ENCODE results near the gene GSTM2. TPM values are rescaled to one million over a fixed set of nuclear protein-coding genes. Genes with fewer than 3 reads are reported as not detected.

GSTM2 gene
- total RNA-seq, 1 experiment from 2014 or later, result 47.3 TPM

GRCh38 chr1:109721042-109721441, 53.2 kb downstream of the GSTM2 start:
- no TSS peak for BruUV-seq (replicated peaks)
- no peak for DNase-seq (ENCODE audit: low spot score)
- POLR2A ChIA-PET (ENCODE audit: low non-redundant PET), result no interaction called here
- intact Hi-C loops (cut with micrococcal nuclease; ENCODE audit: unreplicated experiment), result no loop called here
- Histone ChIP-seq H3K27me3 (replicated peaks; ENCODE audit: insufficient read depth, low read depth, low read length, poor library complexity) (no peaks in the 10 kb centered on the region), H3K4me3 (ENCODE audit: low read depth, low read length, poor library complexity, severe bottlenecking) (no peak overlapping the region), H3K36me3 (ENCODE audit: insufficient read depth, low read length, poor library complexity, severe bottlenecking) (no peaks in the 10 kb centered on the region), H3K9me3 (ENCODE audit: low read depth, low read length, poor library complexity, severe bottlenecking) (no peaks in the 10 kb centered on the region), H3K27ac (ENCODE audit: low read depth, low read length, poor library complexity, severe bottlenecking) (no peak overlapping the region), H3K4me1 (ENCODE audit: insufficient read depth, low read length, poor library complexity, severe bottlenecking) (peaks cover 8% of the 10 kb centered on the region)
- CTCF ChIA-PET, result no interaction called here
- TF ChIP-seq EZH2 (IDR thresholded peaks at IDR 0.05; ENCODE audit: borderline replicate concordance, low read depth, low read length, poor library complexity, severe bottlenecking) (no peak), CTCF (conservative IDR thresholded peaks at IDR 0.05; ENCODE audit: low read depth, low read length) (no peak)

GRCh38 chr1:109721971-109722370, 54.1 kb downstream of the GSTM2 start:
- H3K4me3 ChIP-seq (ENCODE audit: low read depth, low read length, poor library complexity, severe bottlenecking), result no peak overlapping the region
- H3K27me3 ChIP-seq (replicated peaks; ENCODE audit: insufficient read depth, low read depth, low read length, poor library complexity), result no peaks in the 10 kb centered on the region
- no peaks in the 10 kb centered on the region for H3K36me3 ChIP-seq (ENCODE audit: insufficient read depth, low read length, poor library complexity, severe bottlenecking)
- POLR2A ChIA-PET (ENCODE audit: low non-redundant PET), result no interaction called here
- no TSS peak for BruUV-seq (replicated peaks)
- DNase-seq (ENCODE audit: low spot score), result no peak
- no peak overlapping the region for H3K27ac ChIP-seq (ENCODE audit: low read depth, low read length, poor library complexity, severe bottlenecking)
- intact Hi-C loops (cut with micrococcal nuclease; ENCODE audit: unreplicated experiment), result no loop called here
- CTCF ChIA-PET, result no interaction called here
- peaks cover 8% of the 10 kb centered on the region for H3K4me1 ChIP-seq (ENCODE audit: insufficient read depth, low read length, poor library complexity, severe bottlenecking)
- no peak for TF ChIP-seq CTCF (conservative IDR thresholded peaks at IDR 0.05; ENCODE audit: low read depth, low read length)
- TF ChIP-seq EZH2 (IDR thresholded peaks at IDR 0.05; ENCODE audit: borderline replicate concordance, low read depth, low read length, poor library complexity, severe bottlenecking), result no peak
- no peaks in the 10 kb centered on the region for H3K9me3 ChIP-seq (ENCODE audit: low read depth, low read length, poor library complexity, severe bottlenecking)

GRCh38 chr1:109722908-109723691, 55.2 kb downstream of the GSTM2 start:
- intact Hi-C loops (cut with micrococcal nuclease; ENCODE audit: unreplicated experiment), result no loop called here
- Histone ChIP-seq H3K4me3 (ENCODE audit: low read depth, low read length, poor library complexity, severe bottlenecking) (no peak overlapping the region), H3K27ac (ENCODE audit: low read depth, low read length, poor library complexity, severe bottlenecking) (no peak overlapping the region), H3K4me1 (ENCODE audit: insufficient read depth, low read length, poor library complexity, severe bottlenecking) (peaks cover 8% of the 10 kb centered on the region), H3K36me3 (ENCODE audit: insufficient read depth, low read length, poor library complexity, severe bottlenecking) (no peaks in the 10 kb centered on the region), H3K9me3 (ENCODE audit: low read depth, low read length, poor library complexity, severe bottlenecking) (no peaks in the 10 kb centered on the region), H3K27me3 (replicated peaks; ENCODE audit: insufficient read depth, low read depth, low read length, poor library complexity) (no peaks in the 10 kb centered on the region)
- TF ChIP-seq EZH2 (IDR thresholded peaks at IDR 0.05; ENCODE audit: borderline replicate concordance, low read depth, low read length, poor library complexity, severe bottlenecking) (no peak), CTCF (conservative IDR thresholded peaks at IDR 0.05; ENCODE audit: low read depth, low read length) (no peak)
- POLR2A ChIA-PET (ENCODE audit: low non-redundant PET), result no interaction called here
- DNase-seq (ENCODE audit: low spot score), result no peak
- no TSS peak for BruUV-seq (replicated peaks)
- CTCF ChIA-PET, result interaction anchor here (0.6 kb wide), 1 partner anchor 26 kb away, joined by 5 read pairs; no protein-coding TSS in a partner anchor

Other genes starting within 250 kb of the GSTM2 start
- 189 and 201 TPM in 2 replicates for gene PSMA5, start 241.6 kb upstream of the GSTM2 start, total RNA-seq (2021)
- 0.09 and 0.13 TPM in 2 replicates for gene SYPL2, start 201.5 kb upstream of the GSTM2 start, total RNA-seq (2021)
- 11.0 and 16.3 TPM in 2 replicates for gene ATXN7L2, start 184.2 kb upstream of the GSTM2 start, total RNA-seq (2021)
- 5.7 and 7.3 TPM in 2 replicates for gene CYB561D1, start 174.0 kb upstream of the GSTM2 start, total RNA-seq (2021)
- 1.8 and 2.3 TPM in 2 replicates for gene AMIGO1, start 158.3 kb upstream of the GSTM2 start, total RNA-seq (2021)
- gene GPR61, start 128.2 kb upstream of the GSTM2 start, total RNA-seq (2021), result not detected in 2 replicates
- gene GNAI3, start 119.4 kb upstream of the GSTM2 start, total RNA-seq (2021), result 11.1 and 12.8 TPM in 2 replicates
- gene GNAT2, start 48.4 kb upstream of the GSTM2 start, total RNA-seq (2021), result not detected in 2 replicates
- 119 and 132 TPM in 2 replicates for gene AMPD2, start 48.2 kb upstream of the GSTM2 start, total RNA-seq (2021)
- 173 and 188 TPM in 2 replicates for gene GSTM4, start 12.0 kb upstream of the GSTM2 start, total RNA-seq (2021)
- 166 TPM in 2 replicates for gene GSTM1, start 19.8 kb downstream of the GSTM2 start, total RNA-seq (2021)
- 0.13 and 0.43 TPM in 2 replicates for gene GSTM5, start 44.2 kb downstream of the GSTM2 start, total RNA-seq (2021)
- 72.2 and 73.4 TPM in 2 replicates for gene GSTM3, start 73.0 kb downstream of the GSTM2 start, total RNA-seq (2021)
- gene EPS8L3, start 95.9 kb downstream of the GSTM2 start, total RNA-seq (2021), result not detected in 2 replicates
- 4.9 and 7.2 TPM in 2 replicates for gene CSF1, start 242.8 kb downstream of the GSTM2 start, total RNA-seq (2021)